ENCODE data around the gene THAP8. TPM values are rescaled to one million over a fixed set of nuclear protein-coding genes. Genes with fewer than 3 reads are reported as not detected.

THAP8 gene
- total RNA-seq, 2 experiments from 2014 or later: 0.38 to 0.53 TPM

GRCh38 chr19:36032251-36033104, 21.6 kb downstream of the THAP8 start, which contains the start of gene CLIP3:
TSS of gene CLIP3 (minus strand) at chr19:36032873. CDS start at chr19:36032357, 516 bp downstream.
- H3K4me1 ChIP-seq (ENCODE audit: insufficient read depth, low read length): peaks cover 39% of the 10 kb centered on the region
- no peaks in the 10 kb centered on the region for H3K9me3 ChIP-seq (ENCODE audit: control insufficient read depth in 1 of 2, insufficient read depth in 1 of 2, low read length in 2 of 2)
- Mint-ChIP-seq H3K4me3 (peak within 1 kb of the TSS; percentile 45), H3K9me3 (no peaks in the 10 kb centered on the region), H3K27me3 (no peaks in the 10 kb centered on the region), H3K27ac (no peak within 1 kb of the TSS), H3K4me1 (ENCODE audit: low read depth) (peaks cover 30% of the 10 kb centered on the region), H3K36me3 (ENCODE audit: low read depth) (peaks cover 5% of the 10 kb centered on the region)
- H3K27me3 ChIP-seq (ENCODE audit: control insufficient read depth in 1 of 2, insufficient read depth in 2 of 2, low read length in 2 of 2): peaks cover 0 to 4% of the 10 kb centered on the region in 2 experiments
- H3K36me3 ChIP-seq (ENCODE audit: insufficient read depth, low read length): no peaks in the 10 kb centered on the region
- CTCF ChIA-PET: no interaction called here
- no peak for TF ChIP-seq CTCF (IDR thresholded peaks at IDR 0.05)
- intact Hi-C loops (cut with DNase I, micrococcal nuclease): no loop called here
- H3K27ac ChIP-seq (ENCODE audit: low read depth in 1 of 2, low read length in 2 of 2): no peak within 1 kb of the TSS
- ATAC-seq (ENCODE audit: poor library complexity) (no peak), DNase-seq (peak in 12 of 14 experiments; percentile 12 to 54 (median 38))
- POLR2A ChIA-PET: no interaction called here
- peak within 1 kb of the TSS; percentile 38 for H3K4me3 ChIP-seq (ENCODE audit: low read length)

GRCh38 chr19:36031308-36031707, 22.8 kb downstream of the THAP8 start:
- H3K4me1 Mint-ChIP-seq (ENCODE audit: low read depth): peaks cover 22% of the 10 kb centered on the region
- H3K4me1 ChIP-seq (ENCODE audit: insufficient read depth, low read length): peaks cover 28% of the 10 kb centered on the region
- H3K27me3 ChIP-seq (ENCODE audit: control insufficient read depth in 1 of 2, insufficient read depth in 2 of 2, low read length in 2 of 2): peaks cover 0 to 4% of the 10 kb centered on the region in 2 experiments
- POLR2A ChIA-PET: no interaction called here
- ATAC-seq (ENCODE audit: poor library complexity) (no peak), DNase-seq (no peak)
- H3K9me3 ChIP-seq (ENCODE audit: control insufficient read depth in 1 of 2, insufficient read depth in 1 of 2, low read length in 2 of 2): no peaks in the 10 kb centered on the region
- no peak overlapping the region for H3K4me3 ChIP-seq (ENCODE audit: low read length)
- no peak overlapping the region for H3K27ac Mint-ChIP-seq
- no peaks in the 10 kb centered on the region for H3K27me3 Mint-ChIP-seq
- H3K4me3 Mint-ChIP-seq: no peak overlapping the region
- H3K36me3 Mint-ChIP-seq (ENCODE audit: low read depth): peaks cover 5% of the 10 kb centered on the region
- no peaks in the 10 kb centered on the region for H3K9me3 Mint-ChIP-seq
- intact Hi-C loops (cut with DNase I, micrococcal nuclease): no loop called here
- no peaks in the 10 kb centered on the region for H3K36me3 ChIP-seq (ENCODE audit: insufficient read depth, low read length)
- CTCF ChIA-PET: no interaction called here
- H3K27ac ChIP-seq (ENCODE audit: low read depth in 1 of 2, low read length in 2 of 2): no peak overlapping the region
- no peak for TF ChIP-seq CTCF (IDR thresholded peaks at IDR 0.05)

GRCh38 chr19:36030264-36031148, 23.6 kb downstream of the THAP8 start:
- H3K4me1 Mint-ChIP-seq (ENCODE audit: low read depth): peaks cover 15% of the 10 kb centered on the region
- no peaks in the 10 kb centered on the region for H3K27me3 Mint-ChIP-seq
- Histone ChIP-seq H3K27ac (ENCODE audit: low read depth in 1 of 2, low read length in 2 of 2) (no peak overlapping the region), H3K4me1 (ENCODE audit: insufficient read depth, low read length) (peaks cover 20% of the 10 kb centered on the region), H3K9me3 (ENCODE audit: control insufficient read depth in 1 of 2, insufficient read depth in 1 of 2, low read length in 2 of 2) (no peaks in the 10 kb centered on the region), H3K4me3 (ENCODE audit: low read length) (no peak overlapping the region), H3K27me3 (ENCODE audit: control insufficient read depth in 1 of 2, insufficient read depth in 2 of 2, low read length in 2 of 2) (peaks cover 0 to 4% of the 10 kb centered on the region in 2 experiments), H3K36me3 (ENCODE audit: insufficient read depth, low read length) (no peaks in the 10 kb centered on the region)
- ChIA-PET CTCF (no interaction called here), POLR2A (no interaction called here)
- intact Hi-C loops (cut with DNase I, micrococcal nuclease): no loop called here
- no peak for DNase-seq
- H3K9me3 Mint-ChIP-seq: no peaks in the 10 kb centered on the region
- H3K4me3 Mint-ChIP-seq: no peak overlapping the region
- peaks cover 9% of the 10 kb centered on the region for H3K36me3 Mint-ChIP-seq (ENCODE audit: low read depth)
- H3K27ac Mint-ChIP-seq: no peak overlapping the region
- no peak for TF ChIP-seq CTCF (IDR thresholded peaks at IDR 0.05)
- ATAC-seq (ENCODE audit: poor library complexity): no peak

Measured in CD4-positive, alpha-beta T cell (primary cell).